Measurements from ENCODE around the gene USHBP1. TPM values are rescaled to one million over a fixed set of nuclear protein-coding genes. Genes with fewer than 3 reads are reported as not detected.

USHBP1 gene
- total RNA-seq (2022; extraction: Qiagen RNA extraction), result 0.07 TPM in 1 of 5 replicates, not detected in the others

GRCh38 chr19:17264641-17264979 is at the start of gene USHBP1:
USHBP1 (minus strand) TSS chr19:17264745; CDS start chr19:17264299, 446 bp downstream.

GRCh38 chr19:17309198-17309964 is 44.8 kb upstream of the USHBP1 start, which contains the start of gene DDA1:
DDA1 (plus strand) TSS chr19:17309563; CDS start chr19:17309655, 92 bp downstream.

GRCh38 chr19:17305517-17306284 is 41.2 kb upstream of the USHBP1 start, which contains the start of gene MRPL34:
MRPL34 (plus strand) TSS chr19:17305872; CDS start chr19:17305893, 21 bp downstream.

GRCh38 chr19:17303167-17303939 is 38.8 kb upstream of the USHBP1 start, which contains the start of gene ABHD8:
ABHD8 (minus strand) TSS chr19:17303425; CDS start chr19:17301616, 1,809 bp downstream.

GRCh38 chr19:17281391-17282304 is 17.1 kb upstream of the USHBP1 start, which contains the start of gene ANKLE1:
ANKLE1 (plus strand) TSS chr19:17281901; CDS start chr19:17281921, 20 bp downstream.

GRCh38 chr19:17266975-17267788 is 2.6 kb upstream of the USHBP1 start, which contains the start of gene BABAM1:
BABAM1 (plus strand) TSS chr19:17267443; CDS start chr19:17268807, 1,364 bp downstream.

GRCh38 chr19:17245535-17245984 is 19.0 kb downstream of the USHBP1 start, which contains the start of gene NR2F6:
NR2F6 (minus strand) TSS chr19:17245919; CDS start chr19:17245220, 699 bp downstream.

GRCh38 chr19:17226002-17226933 is 38.3 kb downstream of the USHBP1 start, which contains the start of gene OCEL1:
OCEL1 (plus strand) TSS chr19:17226226; CDS start chr19:17226248, 22 bp downstream.

GRCh38 chr19:17215127-17215971 is 49.2 kb downstream of the USHBP1 start, which contains the start of gene USE1:
USE1 (plus strand) TSS chr19:17215357; CDS start chr19:17215406, 49 bp downstream.

Other genes starting within 250 kb of the USHBP1 start
- 0.05 to 0.33 TPM (median 0.09 TPM) in 5 replicates for gene CPAMD8, start 237.9 kb downstream of the USHBP1 start, total RNA-seq (2022; extraction: Qiagen RNA extraction)
- 12.3 to 15.2 TPM (median 13.1 TPM) in 5 replicates for gene HAUS8, start 189.3 kb downstream of the USHBP1 start, total RNA-seq (2022; extraction: Qiagen RNA extraction)
- gene MYO9B, start 189.0 kb downstream of the USHBP1 start, total RNA-seq (2022; extraction: Qiagen RNA extraction), result 23.4 to 37.4 TPM (median 33.1 TPM) in 5 replicates
- gene USE1, start 49.4 kb downstream of the USHBP1 start, total RNA-seq (2022; extraction: Qiagen RNA extraction), result 13.2 to 15.5 TPM (median 13.9 TPM) in 5 replicates
- 9.7 to 13.9 TPM (median 12.9 TPM) in 5 replicates for gene OCEL1, start 38.5 kb downstream of the USHBP1 start, total RNA-seq (2022; extraction: Qiagen RNA extraction)
- 30.3 to 57.3 TPM (median 52.6 TPM) in 5 replicates for gene NR2F6, start 18.8 kb downstream of the USHBP1 start, total RNA-seq (2022; extraction: Qiagen RNA extraction)
- 56.1 to 65.2 TPM (median 63.2 TPM) in 5 replicates for gene BABAM1, start 2.7 kb upstream of the USHBP1 start, total RNA-seq (2022; extraction: Qiagen RNA extraction)
- gene ANKLE1, start 17.2 kb upstream of the USHBP1 start, total RNA-seq (2022; extraction: Qiagen RNA extraction), result 0.24 to 0.46 TPM (median 0.36 TPM) in 5 replicates
- gene ABHD8, start 38.7 kb upstream of the USHBP1 start, total RNA-seq (2022; extraction: Qiagen RNA extraction), result 1.7 to 3.0 TPM (median 2.5 TPM) in 5 replicates
- 58.9 to 95.1 TPM (median 90.6 TPM) in 5 replicates for gene MRPL34, start 41.1 kb upstream of the USHBP1 start, total RNA-seq (2022; extraction: Qiagen RNA extraction)
- 45.8 to 66.0 TPM (median 55.4 TPM) in 5 replicates for gene DDA1, start 44.8 kb upstream of the USHBP1 start, total RNA-seq (2022; extraction: Qiagen RNA extraction)
- gene ANO8, start 70.1 kb upstream of the USHBP1 start, total RNA-seq (2022; extraction: Qiagen RNA extraction), result 1.4 to 3.3 TPM (median 2.8 TPM) in 5 replicates
- gene GTPBP3, start 72.8 kb upstream of the USHBP1 start, total RNA-seq (2022; extraction: Qiagen RNA extraction), result 10.5 to 21.0 TPM (median 19.6 TPM) in 5 replicates
- gene PLVAP, start 112.6 kb upstream of the USHBP1 start, total RNA-seq (2022; extraction: Qiagen RNA extraction), result not detected in 5 replicates
- gene CCDC194, start 129.5 kb upstream of the USHBP1 start, total RNA-seq (2022; extraction: Qiagen RNA extraction), result not detected in 5 replicates
- 0.12 to 0.21 TPM (median 0.17 TPM) in 3 of 5 replicates, not detected in the others for gene BST2, start 140.9 kb upstream of the USHBP1 start, total RNA-seq (2022; extraction: Qiagen RNA extraction)
- gene MVB12A, start 155.3 kb upstream of the USHBP1 start, total RNA-seq (2022; extraction: Qiagen RNA extraction), result 23.5 to 41.4 TPM (median 37.8 TPM) in 5 replicates
- 0.28 to 0.70 TPM (median 0.60 TPM) in 5 replicates for gene TMEM221, start 183.9 kb upstream of the USHBP1 start, total RNA-seq (2022; extraction: Qiagen RNA extraction)
- not detected in 5 replicates for gene NXNL1, start 196.2 kb upstream of the USHBP1 start, total RNA-seq (2022; extraction: Qiagen RNA extraction)
- gene SLC27A1, start 205.8 kb upstream of the USHBP1 start, total RNA-seq (2022; extraction: Qiagen RNA extraction), result 1.9 to 3.1 TPM (median 2.7 TPM) in 5 replicates
- gene PGLS, start 246.9 kb upstream of the USHBP1 start, total RNA-seq (2022; extraction: Qiagen RNA extraction), result 48.3 to 80.1 TPM (median 73.2 TPM) in 5 replicates

Measured in A549 treated with dexamethasone at 1 μM for 4 hours (cell line).